CD4-positive, alpha-beta T cell (primary cell): ENCODE results near the gene CACNA2D2. TPM values are rescaled to one million over a fixed set of nuclear protein-coding genes. Genes with fewer than 3 reads are reported as not detected.
A peak's percentile ranks its signal among the peaks of the same experiment; 100 is the strongest.

ENCODE experiments used
- ATAC-seq: fragments of 200-7000 bp; cut with Tn5 transposase; one replicate; pipeline ENCODE4 v1.10.0; 2022; ENCODE audit warnings: mild to moderate bottlenecking; ENCODE audit not compliant: poor library complexity
- CTCF ChIA-PET: fragments of 350-600 bp; sonication (Branson Sonifier 250); formaldehyde crosslinking; loops from one replicate; lab custom pipeline; 2021; ENCODE audit warnings: antibody characterized with exemption, inconsistent platforms; lab: Charles Lee
- POLR2A ChIA-PET: fragments of 350-600 bp; sonication (Branson Sonifier 250); formaldehyde crosslinking; loops from one replicate; lab custom pipeline; 2021; ENCODE audit warnings: antibody characterized with exemption, inconsistent platforms; lab: Charles Lee
- DNase-seq, 14 experiments: peaks; one replicate each; pipeline ENCODE4 v3.0.0-alpha.2; 2013 to 2020; ENCODE audit warnings: mixed read lengths in 2 of 14
- H3K27ac ChIP-seq, 2 donors: one replicate each; pipeline versions ENCODE4 v1.5.1 to v1.7.0; 2013; ENCODE audit warnings: low read length in 2 of 2, low read depth in 1 of 2, mild to moderate bottlenecking in 1 of 2
- H3K27me3 ChIP-seq, 2 experiments: 1 replicate in 1 of 2; 2 replicates in 1 of 2; pipeline versions ENCODE4 v1.6.1 to v1.7.0; 2013; ENCODE audit warnings: low read length in 2 of 2, control low read depth in 1 of 2, mild to moderate bottlenecking in 1 of 2, moderate library complexity in 1 of 2; ENCODE audit not compliant: insufficient read depth in 2 of 2, control insufficient read depth in 1 of 2
- H3K36me3 ChIP-seq: one replicate; pipeline ENCODE4 v1.6.1; 2013; ENCODE audit warnings: low read length, control low read depth; ENCODE audit not compliant: insufficient read depth
- H3K4me1 ChIP-seq: one replicate; pipeline ENCODE4 v1.6.1; 2013; ENCODE audit warnings: low read length, control low read depth; ENCODE audit not compliant: insufficient read depth
- H3K4me3 ChIP-seq: one replicate; pipeline ENCODE4 v1.5.1; 2013; ENCODE audit warnings: mild to moderate bottlenecking, low read length, moderate library complexity
- H3K9me3 ChIP-seq, 2 experiments: 1 replicate in 1 of 2; 2 replicates in 1 of 2; pipeline versions ENCODE4 v1.6.1 to v1.7.0; 2013; ENCODE audit warnings: low read length in 2 of 2, mild to moderate bottlenecking in 2 of 2, control low read depth in 1 of 2, moderate library complexity in 1 of 2; ENCODE audit not compliant: control insufficient read depth in 1 of 2, insufficient read depth in 1 of 2
- H3K27ac Mint-ChIP-seq: one replicate; pipeline ENCODE4 v1.8.0; 2020; ENCODE audit warnings: mixed read lengths
- H3K27me3 Mint-ChIP-seq: one replicate; pipeline ENCODE4 v1.8.0; 2021; ENCODE audit warnings: mixed read lengths
- H3K36me3 Mint-ChIP-seq: one replicate; pipeline ENCODE4 v1.8.0; 2021; ENCODE audit warnings: low read depth, mixed read lengths
- H3K4me1 Mint-ChIP-seq: one replicate; pipeline ENCODE4 v1.8.0; 2021; ENCODE audit warnings: low read depth, mixed read lengths
- H3K4me3 Mint-ChIP-seq: one replicate; pipeline ENCODE4 v1.8.0; 2020; ENCODE audit warnings: mild to moderate bottlenecking, mixed read lengths
- H3K9me3 Mint-ChIP-seq: one replicate; pipeline ENCODE4 v1.8.0; 2020; ENCODE audit warnings: mixed read lengths
- CTCF ChIP-seq: fragments of 200-600 bp; IDR thresholded peaks from one replicate; pipeline ENCODE4 v1.8.0; 2022; ENCODE audit warnings: antibody characterized with exemption, mild to moderate bottlenecking
- intact Hi-C, 2 experiments: fragments of 100-400 bp; cut with DNase I in 1 of 2; cut with micrococcal nuclease in 1 of 2; formaldehyde crosslinking; loops; one replicate each; pipeline versions ENCODE4 v1.15.1 to v1.9.0; 2023 to 2025; cut with DNase I, micrococcal nuclease
- total RNA-seq, 174 experiments: library from RNA in 2 of 174; stranded (reverse) in 2 of 174; gene quantifications; one replicate each; pipeline ENCODE4 v1.2.3 and lab custom pipeline; 2021 to 2026

CACNA2D2 gene
- total RNA-seq, 2 experiments from 2014 or later, result 2.5 to 3.8 TPM

GRCh38 chr3:50521572-50521971 is 18.1 kb upstream of the CACNA2D2 start:
- Mint-ChIP-seq H3K4me3 (no peak overlapping the region), H3K9me3 (no peaks in the 10 kb centered on the region), H3K36me3 (no peaks in the 10 kb centered on the region), H3K27ac (no peak overlapping the region), H3K4me1 (peaks cover 5% of the 10 kb centered on the region), H3K27me3 (no peaks in the 10 kb centered on the region)
- no peaks in the 10 kb centered on the region for H3K27me3 ChIP-seq
- no peaks in the 10 kb centered on the region for H3K36me3 ChIP-seq
- no peak overlapping the region for H3K27ac ChIP-seq
- no peaks in the 10 kb centered on the region for H3K9me3 ChIP-seq
- DNase-seq (no peak), ATAC-seq (no peak)
- H3K4me1 ChIP-seq, result peaks cover 6% of the 10 kb centered on the region
- ChIA-PET CTCF (no interaction called here), POLR2A (no interaction called here)
- intact Hi-C loops, result no loop called here
- no peak for TF ChIP-seq CTCF
- no peak overlapping the region for H3K4me3 ChIP-seq

GRCh38 chr3:50520849-50521248 is 17.4 kb upstream of the CACNA2D2 start:
- Histone ChIP-seq H3K27me3 (no peaks in the 10 kb centered on the region), H3K36me3 (no peaks in the 10 kb centered on the region), H3K4me3 (no peak overlapping the region), H3K4me1 (peaks cover 9% of the 10 kb centered on the region), H3K27ac (no peak overlapping the region), H3K9me3 (no peaks in the 10 kb centered on the region)
- no peak overlapping the region for H3K4me3 Mint-ChIP-seq
- H3K4me1 Mint-ChIP-seq, result peaks cover 5% of the 10 kb centered on the region
- ChIA-PET CTCF (no interaction called here), POLR2A (no interaction called here)
- DNase-seq (no peak), ATAC-seq (no peak)
- TF ChIP-seq CTCF, result no peak
- no peak overlapping the region for H3K27ac Mint-ChIP-seq
- H3K27me3 Mint-ChIP-seq, result no peaks in the 10 kb centered on the region
- intact Hi-C loops, result no loop called here
- H3K36me3 Mint-ChIP-seq, result no peaks in the 10 kb centered on the region
- no peaks in the 10 kb centered on the region for H3K9me3 Mint-ChIP-seq

GRCh38 chr3:50519471-50520089 is 16.1 kb upstream of the CACNA2D2 start:
- Mint-ChIP-seq H3K9me3 (no peaks in the 10 kb centered on the region), H3K4me3 (no peak overlapping the region), H3K4me1 (peaks cover 5% of the 10 kb centered on the region), H3K27me3 (no peaks in the 10 kb centered on the region), H3K36me3 (no peaks in the 10 kb centered on the region), H3K27ac (no peak overlapping the region)
- Histone ChIP-seq H3K27ac (no peak overlapping the region), H3K4me1 (peaks cover 12% of the 10 kb centered on the region), H3K4me3 (no peak overlapping the region), H3K9me3 (no peaks in the 10 kb centered on the region), H3K27me3 (no peaks in the 10 kb centered on the region), H3K36me3 (no peaks in the 10 kb centered on the region)
- ChIA-PET CTCF (no interaction called here), POLR2A (no interaction called here)
- peak; percentile 85 for TF ChIP-seq CTCF
- peak; percentile 93 for ATAC-seq
- intact Hi-C loops, result loop anchor here (1.0 to 5.0 kb wide), 2 partner anchors 48 to 95 kb away; partner anchors contain the start of genes C3orf18 (in 1 of the 2) and HEMK1 (in 1 of the 2)
- DNase-seq, result peak; percentile 56 to 82 (median 64)
